ENCODE data around the gene GMPPA. TPM values are rescaled to one million over a fixed set of nuclear protein-coding genes. Genes with fewer than 3 reads are reported as not detected.

GMPPA gene
- total RNA-seq, 1 donor from 2014 or later, result 23.2 TPM

DNA sequence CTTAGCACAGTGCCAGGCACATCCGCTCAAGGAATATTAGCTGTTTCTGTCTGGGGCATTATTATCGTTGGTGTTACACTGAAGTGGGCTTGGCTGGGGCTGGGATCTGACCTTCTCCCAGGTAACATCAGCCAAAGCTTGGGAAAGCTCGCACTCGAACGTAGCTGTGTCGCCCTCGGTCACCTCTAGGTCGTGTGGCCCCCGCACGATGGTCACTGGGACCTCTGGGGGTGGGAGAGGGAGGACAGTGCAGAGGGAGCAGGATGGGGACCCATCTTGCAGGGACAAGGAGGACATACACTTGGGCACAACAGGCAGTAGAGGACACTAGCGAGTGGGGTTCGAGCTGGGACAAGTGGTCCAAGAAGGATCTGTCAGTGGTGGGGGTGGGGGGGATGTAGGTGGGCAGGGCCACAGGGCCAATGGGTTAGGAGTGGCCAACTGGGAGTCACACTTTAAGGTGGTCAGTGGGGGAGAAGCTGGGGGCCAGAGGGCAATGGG lies 54.8 kb downstream of the GMPPA start:
- no peak for TF ChIP-seq CTCF (IDR thresholded peaks at IDR 0.05; ENCODE audit: partially characterized antibody, unreplicated experiment)
- DNase-seq, result no peak
- Mint-ChIP-seq H3K36me3 (ENCODE audit: unreplicated experiment) (peaks cover 2% of the 10 kb centered on the region), H3K4me1 (ENCODE audit: low read depth, unreplicated experiment) (peaks cover 3% of the 10 kb centered on the region), H3K27ac (ENCODE audit: unreplicated experiment) (peak overlapping the region; percentile 48), H3K9me3 (ENCODE audit: unreplicated experiment) (peaks cover 10% of the 10 kb centered on the region), H3K4me3 (ENCODE audit: unreplicated experiment) (peak overlapping the region; percentile 68), H3K27me3 (ENCODE audit: unreplicated experiment) (peaks cover 16% of the 10 kb centered on the region)

DNA sequence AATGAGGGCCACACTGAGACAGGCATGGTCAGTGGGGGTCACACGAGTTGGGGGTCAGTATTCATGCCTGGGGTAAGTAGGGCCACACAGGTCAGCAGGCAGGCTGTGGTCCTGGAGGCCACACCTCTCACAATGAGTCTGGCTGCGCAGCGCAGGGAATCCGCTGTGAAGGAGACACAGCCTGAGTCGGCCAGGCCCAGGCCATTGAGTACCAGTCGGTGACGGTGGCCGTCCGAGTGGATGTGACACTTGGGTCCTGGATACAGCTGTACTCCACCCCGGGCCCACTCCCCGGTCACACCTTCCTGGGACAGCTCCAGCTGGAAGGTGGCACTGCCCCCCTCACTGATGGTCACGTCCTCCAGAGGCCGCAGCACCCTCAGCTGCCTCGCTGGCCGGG lies 55.7 kb downstream of the GMPPA start:
- peaks cover 7% of the 10 kb centered on the region for H3K9me3 Mint-ChIP-seq (ENCODE audit: unreplicated experiment)
- DNase-seq, result no peak
- H3K4me3 Mint-ChIP-seq (ENCODE audit: unreplicated experiment), result no peak overlapping the region
- peaks cover 16% of the 10 kb centered on the region for H3K27me3 Mint-ChIP-seq (ENCODE audit: unreplicated experiment)
- H3K4me1 Mint-ChIP-seq (ENCODE audit: low read depth, unreplicated experiment), result peaks cover 3% of the 10 kb centered on the region
- peaks cover under 1% of the 10 kb centered on the region for H3K36me3 Mint-ChIP-seq (ENCODE audit: unreplicated experiment)
- no peak for TF ChIP-seq CTCF (IDR thresholded peaks at IDR 0.05; ENCODE audit: partially characterized antibody, unreplicated experiment)
- no peak overlapping the region for H3K27ac Mint-ChIP-seq (ENCODE audit: unreplicated experiment)

DNA sequence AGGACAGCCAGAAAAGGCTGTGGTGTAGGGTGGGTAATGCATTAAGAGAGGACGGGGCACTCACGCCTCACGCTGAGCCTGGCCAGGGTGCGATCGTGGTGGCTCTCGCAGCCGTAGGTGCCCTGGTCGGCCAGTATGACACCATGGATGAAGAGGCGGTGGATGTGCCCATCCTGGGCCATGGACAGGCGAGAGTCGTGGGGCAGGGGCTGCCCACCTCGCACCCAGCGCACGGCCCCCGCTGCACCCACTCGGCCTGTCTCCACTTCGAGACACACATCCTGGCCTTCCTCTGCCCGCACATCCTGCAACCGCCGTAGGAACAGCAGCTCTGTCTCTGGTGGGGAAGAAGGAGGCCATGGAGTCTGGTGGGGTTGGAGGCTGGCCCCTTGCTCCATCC lies 57.3 kb downstream of the GMPPA start:
- peaks cover 5% of the 10 kb centered on the region for H3K4me1 Mint-ChIP-seq (ENCODE audit: low read depth, unreplicated experiment)
- H3K27me3 Mint-ChIP-seq (ENCODE audit: unreplicated experiment), result peaks cover 17% of the 10 kb centered on the region
- H3K4me3 Mint-ChIP-seq (ENCODE audit: unreplicated experiment), result no peak overlapping the region
- no peak overlapping the region for H3K27ac Mint-ChIP-seq (ENCODE audit: unreplicated experiment)
- H3K36me3 Mint-ChIP-seq (ENCODE audit: unreplicated experiment), result peaks cover 5% of the 10 kb centered on the region
- peaks cover 7% of the 10 kb centered on the region for H3K9me3 Mint-ChIP-seq (ENCODE audit: unreplicated experiment)
- TF ChIP-seq CTCF (IDR thresholded peaks at IDR 0.05; ENCODE audit: partially characterized antibody, unreplicated experiment), result no peak
- no peak for DNase-seq

DNA sequence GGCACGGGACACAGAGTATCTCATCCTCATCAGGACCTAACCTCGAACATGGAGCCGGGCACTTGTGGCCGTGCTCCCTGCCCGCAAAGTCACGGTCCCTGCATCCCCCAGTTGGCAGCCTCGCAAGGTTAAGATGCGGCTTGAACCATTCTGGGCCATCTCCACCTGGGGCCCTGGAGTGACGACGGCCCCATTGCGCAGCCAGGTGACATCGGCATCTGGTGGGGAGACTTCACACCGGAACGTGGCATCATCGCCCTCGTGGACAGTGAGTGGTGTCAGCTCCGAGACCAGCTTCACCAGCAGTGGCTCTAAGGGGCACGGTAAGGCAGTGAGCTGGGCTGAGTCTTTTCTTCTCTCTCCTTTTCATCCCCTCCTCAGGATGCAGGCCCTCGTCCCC lies 57.7 kb downstream of the GMPPA start:
- peaks cover 7% of the 10 kb centered on the region for H3K9me3 Mint-ChIP-seq (ENCODE audit: unreplicated experiment)
- H3K27ac Mint-ChIP-seq (ENCODE audit: unreplicated experiment), result no peak overlapping the region
- H3K36me3 Mint-ChIP-seq (ENCODE audit: unreplicated experiment), result peaks cover 5% of the 10 kb centered on the region
- no peak overlapping the region for H3K4me3 Mint-ChIP-seq (ENCODE audit: unreplicated experiment)
- peaks cover 16% of the 10 kb centered on the region for H3K27me3 Mint-ChIP-seq (ENCODE audit: unreplicated experiment)
- H3K4me1 Mint-ChIP-seq (ENCODE audit: low read depth, unreplicated experiment), result peaks cover 8% of the 10 kb centered on the region
- DNase-seq, result no peak
- no peak for TF ChIP-seq CTCF (IDR thresholded peaks at IDR 0.05; ENCODE audit: partially characterized antibody, unreplicated experiment)

Small RNAs within 50 kb of the gene (microRNA-seq; reads per million reads assigned to microRNA genes)
- 3.7 reads per million, percentile 27 among the genes with 10 or more reads in this experiment for gene MIR3132 (ENCODE audit: unreplicated experiment)

Other genes starting within 250 kb of the GMPPA start
- gene TUBA4B, start 245.6 kb upstream of the GMPPA start, total RNA-seq (ENCODE audit: unreplicated experiment), result not detected
- 27.5 TPM for gene TUBA4A, start 245.0 kb upstream of the GMPPA start, total RNA-seq (ENCODE audit: unreplicated experiment)
- gene DNAJB2, start 219.5 kb upstream of the GMPPA start, total RNA-seq (ENCODE audit: unreplicated experiment), result 124 TPM
- gene PTPRN, start 189.5 kb upstream of the GMPPA start, total RNA-seq (ENCODE audit: unreplicated experiment), result 104 TPM
- not detected for gene RESP18, start 166.1 kb upstream of the GMPPA start, total RNA-seq (ENCODE audit: unreplicated experiment)
- 19.8 TPM for gene DNPEP, start 111.0 kb upstream of the GMPPA start, total RNA-seq (ENCODE audit: unreplicated experiment)
- 1.3 TPM for gene DES, start 80.5 kb upstream of the GMPPA start, total RNA-seq (ENCODE audit: unreplicated experiment)
- gene SPEG, start 64.0 kb upstream of the GMPPA start, total RNA-seq (ENCODE audit: unreplicated experiment), result 92.9 TPM
- gene ASIC4, start 15.6 kb downstream of the GMPPA start, total RNA-seq (ENCODE audit: unreplicated experiment), result 5.4 TPM
- 31.1 TPM for gene CHPF, start 44.9 kb downstream of the GMPPA start, total RNA-seq (ENCODE audit: unreplicated experiment)
- gene TMEM198, start 45.1 kb downstream of the GMPPA start, total RNA-seq (ENCODE audit: unreplicated experiment), result 40.9 TPM
- gene OBSL1, start 72.6 kb downstream of the GMPPA start, total RNA-seq (ENCODE audit: unreplicated experiment), result 47.9 TPM
- not detected for gene INHA, start 73.4 kb downstream of the GMPPA start, total RNA-seq (ENCODE audit: unreplicated experiment)
- gene STK11IP, start 99.0 kb downstream of the GMPPA start, total RNA-seq (ENCODE audit: unreplicated experiment), result 34.5 TPM
- 24.4 TPM for gene SLC4A3, start 128.7 kb downstream of the GMPPA start, total RNA-seq (ENCODE audit: unreplicated experiment)

Measured in glutamatergic neuron (in vitro differentiated cells).